BJ (cell line): ENCODE data around the gene BLACAT1. TPM values are rescaled to one million over a fixed set of nuclear protein-coding genes. Genes with fewer than 3 reads are reported as not detected.

Experiments used
- CTCF ChIA-PET: fragments of 350-600 bp; formaldehyde crosslinking; extraction: SDS; loops from one replicate; lab custom pipeline; 2021; ENCODE audit warnings: antibody characterized with exemption, inconsistent platforms; lab: Yijun Ruan, JAX
- POLR2A ChIA-PET: fragments of 300-600 bp; sonication (Branson Sonifier 250); formaldehyde crosslinking; extraction: SDS; loops from one replicate; lab custom pipeline; 2021; ENCODE audit warnings: antibody characterized with exemption; lab: Charles Lee
- DNase-seq: peaks from one replicate; pipeline ENCODE4 v3.0.0-alpha.2; 2011; ENCODE audit warnings: low read depth
- H3K27me3 ChIP-seq: 2 replicates; pipeline ENCODE4 v1.6.0; 2011; ENCODE audit warnings: low read length; ENCODE audit not compliant: control insufficient read depth, insufficient read depth
- H3K36me3 ChIP-seq: 2 replicates; pipeline ENCODE4 v1.5.1; 2011; ENCODE audit warnings: low read length; ENCODE audit not compliant: control insufficient read depth, insufficient read depth
- H3K4me3 ChIP-seq: 2 replicates; pipeline ENCODE4 v1.5.1; 2011; ENCODE audit warnings: low read depth, mild to moderate bottlenecking, control low read depth, low read length
- polyA plus RNA-seq: library from polyadenylated mRNA; depleted of rRNA; stranded (reverse); fragments of >200 nt; gene quantifications from 2 replicates; pipeline ENCODE4 v1.2.3, GENCODE V29; 2011
- TF ChIP-seq, protein P1 (sequence below): IDR thresholded peaks from 2 replicates; pipeline ENCODE4 v1.5.1; 2011; ENCODE audit warnings: low read depth, mild to moderate bottlenecking, control low read depth, inconsistent platforms, low read length, moderate library complexity; ENCODE audit not compliant: insufficient read depth

Gene BLACAT1
- polyA plus RNA-seq, 1 experiment: 0.02 TPM

DNA sequence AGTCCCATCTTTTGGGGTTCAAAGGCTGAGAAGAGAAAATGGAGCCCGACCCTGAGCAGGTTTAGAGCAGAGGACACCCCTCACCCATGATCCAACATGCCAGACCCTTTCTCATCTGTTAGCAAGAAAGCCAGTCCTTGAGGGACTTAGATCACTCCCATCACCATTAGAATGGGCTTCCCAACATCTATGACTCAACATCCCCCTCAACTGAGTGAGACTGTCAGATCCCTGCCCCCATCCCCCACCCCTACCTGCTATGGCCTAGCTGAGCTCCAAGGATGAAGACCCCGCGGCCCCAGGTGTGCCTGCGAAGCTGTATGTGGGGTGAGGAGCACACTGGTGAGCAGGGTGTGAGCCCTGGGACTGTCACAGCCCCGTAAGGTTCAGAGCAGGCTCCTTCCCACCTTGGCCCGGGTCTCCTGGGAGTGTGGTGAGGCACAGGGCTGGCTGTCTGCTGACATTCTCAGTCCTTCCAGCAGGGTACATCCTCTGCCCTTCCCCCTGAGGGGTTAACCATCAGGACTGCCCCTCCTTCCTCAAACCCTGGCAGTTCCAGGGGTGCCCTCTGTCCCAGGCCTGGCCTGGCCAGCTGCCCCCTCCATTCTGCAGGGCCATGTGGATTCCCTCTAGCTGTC, 21.4 kb upstream of the BLACAT1 start:
- no peak for DNase-seq
- Histone ChIP-seq H3K4me3 (no peak overlapping the region), H3K27me3 (peaks cover 18% of the 10 kb centered on the region), H3K36me3 (no peaks in the 10 kb centered on the region)
- ChIA-PET CTCF (interaction anchor here (0.6 to 37.0 kb wide), 7 partner anchors 9 to 206 kb away, joined by 3 to 819 read pairs (median 11); no protein-coding TSS in a partner anchor), POLR2A (no interaction called here)
- TF ChIP-seq, protein P1, sequence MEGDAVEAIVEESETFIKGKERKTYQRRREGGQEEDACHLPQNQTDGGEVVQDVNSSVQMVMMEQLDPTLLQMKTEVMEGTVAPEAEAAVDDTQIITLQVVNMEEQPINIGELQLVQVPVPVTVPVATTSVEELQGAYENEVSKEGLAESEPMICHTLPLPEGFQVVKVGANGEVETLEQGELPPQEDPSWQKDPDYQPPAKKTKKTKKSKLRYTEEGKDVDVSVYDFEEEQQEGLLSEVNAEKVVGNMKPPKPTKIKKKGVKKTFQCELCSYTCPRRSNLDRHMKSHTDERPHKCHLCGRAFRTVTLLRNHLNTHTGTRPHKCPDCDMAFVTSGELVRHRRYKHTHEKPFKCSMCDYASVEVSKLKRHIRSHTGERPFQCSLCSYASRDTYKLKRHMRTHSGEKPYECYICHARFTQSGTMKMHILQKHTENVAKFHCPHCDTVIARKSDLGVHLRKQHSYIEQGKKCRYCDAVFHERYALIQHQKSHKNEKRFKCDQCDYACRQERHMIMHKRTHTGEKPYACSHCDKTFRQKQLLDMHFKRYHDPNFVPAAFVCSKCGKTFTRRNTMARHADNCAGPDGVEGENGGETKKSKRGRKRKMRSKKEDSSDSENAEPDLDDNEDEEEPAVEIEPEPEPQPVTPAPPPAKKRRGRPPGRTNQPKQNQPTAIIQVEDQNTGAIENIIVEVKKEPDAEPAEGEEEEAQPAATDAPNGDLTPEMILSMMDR: no peak

DNA sequence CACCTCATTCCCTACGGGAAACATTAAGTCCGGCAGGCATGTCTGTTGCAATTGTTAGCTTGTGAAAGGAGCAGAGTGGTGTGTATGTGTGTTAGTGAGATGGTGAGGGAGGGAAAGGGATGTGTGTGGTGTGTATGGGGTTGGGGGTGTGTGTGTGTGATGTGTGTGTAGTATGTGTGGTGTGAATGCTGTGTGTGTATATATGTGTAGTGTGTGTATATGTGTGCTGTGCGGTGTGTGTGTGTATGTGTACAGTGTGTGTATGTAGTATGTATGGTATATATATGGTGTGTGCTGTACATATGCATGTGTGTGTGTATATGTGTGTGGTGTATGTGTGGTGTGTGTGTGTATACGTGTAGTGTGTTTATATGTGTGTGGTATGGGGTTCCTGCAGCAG, 20.8 kb upstream of the BLACAT1 start:
- Histone ChIP-seq H3K36me3 (no peaks in the 10 kb centered on the region), H3K27me3 (peaks cover 17% of the 10 kb centered on the region), H3K4me3 (no peak overlapping the region)
- CTCF ChIA-PET: interaction anchor here (0.6 to 5.3 kb wide), 3 partner anchors 10 to 123 kb away, joined by 3 to 54 read pairs (median 6); no protein-coding TSS in a partner anchor
- DNase-seq: no peak
- POLR2A ChIA-PET: no interaction called here
- TF ChIP-seq, protein P1: no peak

DNA sequence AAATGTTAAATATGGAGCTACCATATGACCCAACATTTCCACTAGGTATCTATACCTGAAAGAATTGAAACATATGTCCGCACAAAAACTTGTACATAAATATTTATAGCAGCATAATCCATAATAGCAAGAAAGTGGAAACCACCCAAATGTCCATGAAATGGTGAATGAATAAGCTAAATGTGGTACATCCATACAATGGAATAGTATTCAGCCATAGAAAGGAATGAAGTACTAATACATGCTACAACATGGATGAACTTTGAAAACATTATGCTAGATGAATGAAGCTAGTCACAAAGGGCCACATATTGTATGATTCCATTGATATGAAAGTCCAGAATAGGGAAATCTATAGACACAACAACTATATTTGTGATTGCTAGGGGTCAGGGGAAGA, 20.0 kb upstream of the BLACAT1 start:
- DNase-seq: no peak
- Histone ChIP-seq H3K36me3 (no peaks in the 10 kb centered on the region), H3K4me3 (no peak overlapping the region), H3K27me3 (peaks cover 11% of the 10 kb centered on the region)
- TF ChIP-seq, protein P1: no peak
- POLR2A ChIA-PET: no interaction called here
- CTCF ChIA-PET: interaction anchor here (1.1 to 5.3 kb wide), 4 partner anchors 11 to 123 kb away, joined by 3 to 54 read pairs (median 6); no protein-coding TSS in a partner anchor

DNA sequence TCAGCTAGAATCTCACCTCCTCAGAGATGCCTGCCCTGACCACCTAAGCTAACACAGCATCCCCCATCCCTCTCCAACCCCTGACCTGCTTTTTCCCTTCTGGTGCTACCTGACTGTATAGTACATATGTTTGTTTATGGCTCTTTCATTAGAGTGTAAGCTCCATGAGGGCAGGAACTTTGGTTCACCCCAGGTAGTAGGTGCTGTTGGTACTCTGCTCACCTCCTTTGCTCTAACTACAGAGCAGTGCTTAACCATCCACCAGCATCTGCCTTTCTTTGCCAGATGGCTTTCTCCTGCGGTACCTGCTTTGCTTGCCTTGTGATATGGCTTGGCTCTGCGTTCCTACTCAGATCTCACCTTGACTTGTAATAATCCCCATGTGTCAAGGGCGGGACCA, 18.7 kb upstream of the BLACAT1 start:
- ChIA-PET POLR2A (no interaction called here), CTCF (interaction anchor here (5.3 kb wide), 1 partner anchor 12 kb away, joined by 54 read pairs; no protein-coding TSS in a partner anchor)
- no peak for DNase-seq
- peaks cover 7% of the 10 kb centered on the region for H3K27me3 ChIP-seq
- no peaks in the 10 kb centered on the region for H3K36me3 ChIP-seq
- H3K4me3 ChIP-seq: no peak overlapping the region
- TF ChIP-seq, protein P1: no peak

DNA sequence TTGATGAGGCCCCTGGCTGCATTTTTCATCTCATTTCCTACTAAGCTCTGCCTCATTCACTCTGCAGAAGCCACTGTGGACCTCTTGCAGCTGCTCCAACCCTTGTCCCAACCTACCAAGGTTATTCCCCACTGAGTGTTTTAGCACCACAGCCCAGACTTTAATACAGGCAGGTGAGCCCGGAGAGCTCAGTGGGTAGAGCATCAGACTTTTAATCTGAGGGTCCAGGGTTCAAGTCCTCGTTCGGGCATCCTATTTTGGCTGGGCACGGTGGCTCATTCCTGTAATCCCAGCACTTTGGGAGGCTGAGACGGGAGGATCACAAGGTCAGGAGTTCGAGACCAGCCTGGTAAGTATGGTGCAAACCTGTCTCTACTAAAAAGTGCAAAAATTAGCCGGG, 18.1 kb upstream of the BLACAT1 start:
- no peaks in the 10 kb centered on the region for H3K36me3 ChIP-seq
- no peak overlapping the region for H3K4me3 ChIP-seq
- H3K27me3 ChIP-seq: peaks cover 7% of the 10 kb centered on the region
- DNase-seq: no peak
- POLR2A ChIA-PET: no interaction called here
- TF ChIP-seq, protein P1: no peak
- CTCF ChIA-PET: interaction anchor here (5.3 kb wide), 1 partner anchor 12 kb away, joined by 54 read pairs; no protein-coding TSS in a partner anchor
